GM18519 (cell line): ENCODE results near the gene SYNE1.

Source experiments
- ATAC-seq: cut with Tn5 transposase; IDR thresholded peaks from one replicate; pipeline ENCODE4 v1.9.1; 2021; ENCODE audit warnings: mild to moderate bottlenecking, moderate library complexity; ENCODE audit not compliant: unreplicated experiment, low FRiP score

The SYNE1 gene

GRCh38 chr6:152212437-152212836 lies 424.7 kb downstream of the SYNE1 start:
- no peak for ATAC-seq

- no peak for ATAC-seq
Observed at GRCh38 chr6:152209211-152209610, 428.0 kb downstream of the SYNE1 start.

- no peak for ATAC-seq
Observed at GRCh38 chr6:152207915-152208714, 429.0 kb downstream of the SYNE1 start.

DNA sequence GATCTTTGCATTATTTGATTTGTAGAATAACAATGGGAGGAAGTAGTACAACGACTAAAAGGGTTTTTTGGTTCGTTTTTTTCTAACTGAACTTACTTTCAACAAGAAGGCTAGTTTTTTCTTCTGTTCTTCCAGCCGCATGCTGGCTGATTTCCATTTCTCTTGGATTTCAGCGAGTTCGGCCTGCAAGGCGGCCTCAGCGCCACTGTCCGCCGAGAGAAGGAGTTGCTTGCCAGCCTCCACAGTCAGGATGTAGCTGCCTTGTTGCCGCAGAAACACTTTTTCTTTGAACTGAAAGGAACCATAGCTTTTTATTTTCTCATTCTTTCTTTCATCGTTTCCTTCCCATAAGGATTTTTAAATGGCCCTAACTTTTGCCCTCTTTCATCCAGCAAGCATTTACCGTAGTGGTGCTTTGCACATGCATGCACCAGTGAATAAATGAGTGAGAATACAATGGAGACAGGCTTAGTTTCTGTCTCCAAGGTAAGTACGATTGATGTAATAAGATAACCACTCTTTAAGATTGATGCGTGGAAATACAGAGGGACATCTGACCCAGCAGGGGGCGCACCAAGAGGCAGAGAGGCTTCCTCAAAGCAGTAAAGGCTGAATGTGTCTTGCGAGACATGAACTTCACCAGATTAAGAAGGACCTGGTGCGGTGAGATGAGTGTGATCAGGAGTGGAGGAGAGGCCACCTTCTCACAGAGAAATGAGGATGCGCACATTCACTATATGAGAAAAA lies 430.9 kb downstream of the SYNE1 start:
- no peak for ATAC-seq

GRCh38 chr6:152204591-152204990 lies 432.6 kb downstream of the SYNE1 start:
- no peak for ATAC-seq

DNA sequence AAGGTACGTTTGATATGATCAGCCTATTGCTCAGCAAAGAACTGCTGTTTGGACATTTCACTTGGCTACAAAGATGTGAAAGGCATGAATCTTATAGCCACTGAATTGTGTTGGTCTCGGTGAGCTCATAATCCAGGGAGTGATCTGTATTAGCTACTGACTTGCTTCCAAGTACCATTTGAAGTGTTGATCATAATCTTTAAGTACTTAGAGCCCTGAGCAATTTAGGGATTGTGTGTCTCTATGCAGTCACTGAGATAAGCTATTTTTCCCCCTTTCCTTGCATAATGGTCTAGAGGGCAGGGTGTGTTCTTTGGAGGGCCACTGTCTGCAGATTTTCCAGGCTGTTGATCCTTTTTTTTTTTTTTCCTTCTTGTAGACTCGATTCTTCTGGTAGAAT lies 436.0 kb downstream of the SYNE1 start:
- ATAC-seq = no peak

DNA sequence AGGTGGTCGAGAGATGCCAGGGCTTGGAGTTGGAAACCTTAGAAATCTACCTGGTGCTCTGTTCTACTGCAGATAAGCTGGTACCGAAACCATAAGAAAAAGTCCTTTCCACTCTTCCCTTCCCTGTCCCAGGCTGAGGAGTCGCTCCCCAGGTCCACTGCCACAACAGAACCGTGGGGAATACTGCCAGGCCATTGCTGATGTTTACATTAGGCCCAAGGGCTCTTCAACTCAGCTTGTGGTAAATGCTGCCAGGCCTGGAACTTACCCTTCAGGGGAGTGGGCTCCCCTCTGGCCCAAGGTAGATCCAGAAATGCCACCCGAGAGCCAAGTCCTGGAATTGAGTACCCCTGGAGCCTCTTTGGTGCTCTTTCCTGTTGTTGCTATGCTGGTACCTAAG lies 441.3 kb downstream of the SYNE1 start:
- ATAC-seq = no peak

DNA sequence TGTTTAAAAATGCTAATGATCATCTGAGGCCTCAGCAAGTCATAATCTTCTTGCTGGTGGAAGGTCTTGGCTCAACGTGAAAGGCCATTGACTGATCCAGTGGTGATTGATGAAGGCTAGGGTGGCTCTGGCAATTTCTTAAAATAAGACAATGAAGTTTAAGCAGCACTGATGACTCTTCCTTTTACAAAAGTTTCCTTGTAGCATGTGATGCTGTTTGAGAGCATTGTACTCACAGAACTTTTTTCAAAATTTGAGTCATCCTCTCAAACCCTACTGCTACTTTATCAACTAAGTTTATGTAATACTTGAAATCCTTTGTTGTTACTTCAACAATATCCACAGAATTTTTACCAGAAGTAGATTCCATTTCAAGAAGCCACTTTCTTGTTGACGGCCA lies 447.4 kb downstream of the SYNE1 start:
- no peak for ATAC-seq

DNA sequence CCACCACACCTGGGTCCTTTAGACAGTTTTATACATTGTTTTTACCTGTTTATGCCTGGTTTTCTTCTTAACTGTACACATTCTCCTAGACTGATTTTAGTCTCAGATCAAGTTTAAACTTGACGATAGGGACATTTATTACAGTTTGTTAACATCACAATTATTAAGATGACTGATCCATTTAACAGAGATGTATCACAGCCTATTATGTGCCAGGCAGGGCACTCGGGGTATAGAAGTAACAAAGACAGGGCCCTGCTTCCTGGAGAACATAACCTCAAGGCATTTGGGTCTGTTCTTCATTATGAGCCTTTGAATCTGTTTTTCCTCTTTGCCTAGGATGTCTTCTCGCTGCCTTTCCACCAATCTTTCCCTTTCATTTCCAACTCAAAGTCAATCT lies 449.2 kb downstream of the SYNE1 start:
- no peak for ATAC-seq

DNA sequence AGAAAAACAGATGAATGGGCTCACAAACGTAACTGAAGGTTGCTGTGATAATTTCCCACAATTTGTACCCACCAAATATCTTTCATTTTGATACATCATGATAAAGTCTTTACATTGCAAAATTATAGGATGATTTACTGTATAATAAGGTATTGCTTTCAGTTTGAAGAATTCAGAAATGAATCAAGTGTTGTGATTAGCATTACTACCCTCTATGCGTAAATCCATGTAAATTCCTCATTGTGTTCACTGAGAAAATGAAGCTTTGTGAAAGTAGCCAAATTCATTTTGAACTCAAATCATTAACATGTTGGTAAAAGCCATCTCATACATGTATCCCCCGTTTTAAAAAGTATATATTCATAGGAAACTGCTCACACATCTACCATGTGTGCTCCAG lies 450.3 kb downstream of the SYNE1 start:
- no peak for ATAC-seq

DNA sequence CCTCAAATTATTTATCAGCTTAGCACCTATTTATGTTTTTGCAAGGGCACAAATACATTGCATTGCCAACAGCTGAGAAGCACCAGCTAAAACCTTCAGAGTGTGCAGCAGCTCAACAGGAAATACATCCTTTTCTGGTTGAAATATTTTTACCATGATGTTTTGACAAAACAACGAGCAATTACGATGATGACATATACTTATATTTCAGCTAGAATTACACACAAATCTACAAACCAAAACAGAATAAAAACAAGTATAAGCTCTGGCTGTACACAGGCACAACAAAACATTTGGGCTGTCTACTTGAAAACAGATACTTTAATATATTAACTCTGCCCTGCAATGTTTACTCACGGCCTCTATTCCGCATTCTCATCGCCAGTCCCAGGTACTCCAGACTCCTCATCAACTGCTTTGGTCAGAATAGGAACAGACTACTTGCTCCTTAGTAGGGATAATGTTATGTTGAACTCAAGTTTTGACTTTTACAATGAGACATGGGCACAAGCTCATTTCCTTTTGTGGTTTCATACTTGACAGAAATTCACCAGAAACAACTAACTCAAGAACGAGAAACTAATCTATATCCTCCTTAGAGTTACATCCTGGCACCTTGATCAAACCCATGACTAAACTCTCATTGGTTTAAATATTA lies 452.1 kb downstream of the SYNE1 start:
- ATAC-seq = peak; percentile 63

DNA sequence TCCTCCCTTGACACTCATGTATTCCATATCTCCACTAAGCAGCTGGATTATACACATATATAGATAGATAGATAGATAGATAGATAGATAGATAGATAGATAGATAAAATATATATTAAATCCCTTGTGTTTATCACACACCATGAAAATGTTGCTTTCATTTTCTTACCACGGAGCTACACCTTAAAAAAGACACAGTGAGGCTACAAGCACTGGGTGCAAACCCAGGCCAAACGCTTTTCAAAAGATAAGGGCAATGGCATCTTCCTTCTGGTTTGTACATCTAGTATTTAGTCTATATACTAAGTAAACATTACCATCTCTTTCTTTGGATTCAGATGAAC lies 452.6 kb downstream of the SYNE1 start:
- peak; percentile 26 for ATAC-seq

DNA sequence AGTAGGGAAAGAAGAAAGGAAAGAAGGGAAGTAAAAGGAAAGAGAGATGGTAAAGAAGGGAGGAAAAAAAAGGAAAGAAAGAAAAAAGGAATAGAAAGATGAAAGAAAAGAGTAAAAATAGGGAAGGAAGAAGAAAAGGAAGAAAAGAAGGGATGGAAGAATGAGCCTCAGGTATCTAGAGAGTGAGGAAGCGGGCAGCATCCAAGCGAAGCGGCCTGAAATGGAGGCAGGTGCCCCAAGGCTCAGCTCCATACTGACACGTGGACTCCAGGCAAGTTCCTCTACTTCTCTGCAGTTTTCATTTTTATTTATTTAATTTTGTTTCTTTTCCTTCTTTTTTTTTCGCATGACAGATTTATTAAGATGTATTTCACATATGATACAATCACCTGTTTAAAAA lies 456.6 kb downstream of the SYNE1 start:
- ATAC-seq = no peak

DNA sequence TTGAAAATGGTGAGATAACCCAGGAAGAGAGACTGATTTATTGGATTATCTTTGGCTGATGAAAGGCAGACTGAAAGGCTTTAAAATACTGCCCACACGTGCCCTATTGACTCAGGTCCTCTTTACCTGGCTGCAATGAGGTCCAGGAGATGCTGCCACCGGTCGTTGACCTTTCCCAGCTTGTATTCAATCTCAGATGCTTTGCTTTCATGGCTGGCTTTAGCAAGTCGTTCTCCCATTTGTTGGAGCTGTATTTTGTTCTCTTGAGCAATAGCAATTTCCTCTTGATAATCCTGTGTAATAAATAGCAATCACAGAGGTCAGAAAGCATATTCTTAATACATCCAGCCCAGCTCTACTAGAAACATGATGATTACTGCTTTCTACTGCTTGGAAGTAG lies 460.9 kb downstream of the SYNE1 start:
- no peak for ATAC-seq

DNA sequence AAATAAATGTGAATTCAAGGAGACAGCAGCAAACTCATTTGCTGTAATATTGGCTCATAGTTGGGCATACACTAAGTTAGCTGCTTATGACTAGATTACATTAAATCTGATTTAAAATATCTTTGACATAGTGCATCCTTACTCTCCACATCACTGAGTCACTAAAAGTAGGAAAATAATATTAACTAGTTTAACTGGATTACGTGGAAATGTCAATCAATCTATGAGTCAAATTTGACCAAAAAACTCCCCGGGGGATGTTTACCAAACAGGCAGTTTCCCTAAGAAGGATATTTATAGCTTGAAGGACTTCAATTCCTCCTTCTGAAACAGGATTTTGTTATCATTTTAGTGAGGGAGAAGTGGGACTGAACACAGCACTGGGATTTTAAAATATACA lies 463.2 kb downstream of the SYNE1 start:
- no peak for ATAC-seq

DNA sequence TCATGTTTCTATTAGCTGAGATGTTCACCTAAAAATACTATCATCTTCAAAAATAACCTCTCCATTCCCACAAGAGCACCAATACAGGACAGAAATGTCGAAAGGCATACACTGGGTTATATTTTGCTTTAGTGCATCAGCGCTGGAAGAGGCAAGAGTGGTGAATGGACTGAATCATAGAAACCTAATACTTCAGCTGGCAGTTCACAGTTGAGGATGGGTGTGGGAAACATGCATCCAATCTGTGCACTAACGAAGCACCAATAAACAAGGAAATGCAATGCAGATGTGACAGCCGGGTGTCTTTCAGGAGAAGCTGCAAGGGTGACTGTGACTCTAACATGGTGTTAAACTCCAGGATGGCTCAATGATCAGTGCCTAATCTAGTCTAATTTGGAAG lies 463.8 kb downstream of the SYNE1 start:
- no peak for ATAC-seq

DNA sequence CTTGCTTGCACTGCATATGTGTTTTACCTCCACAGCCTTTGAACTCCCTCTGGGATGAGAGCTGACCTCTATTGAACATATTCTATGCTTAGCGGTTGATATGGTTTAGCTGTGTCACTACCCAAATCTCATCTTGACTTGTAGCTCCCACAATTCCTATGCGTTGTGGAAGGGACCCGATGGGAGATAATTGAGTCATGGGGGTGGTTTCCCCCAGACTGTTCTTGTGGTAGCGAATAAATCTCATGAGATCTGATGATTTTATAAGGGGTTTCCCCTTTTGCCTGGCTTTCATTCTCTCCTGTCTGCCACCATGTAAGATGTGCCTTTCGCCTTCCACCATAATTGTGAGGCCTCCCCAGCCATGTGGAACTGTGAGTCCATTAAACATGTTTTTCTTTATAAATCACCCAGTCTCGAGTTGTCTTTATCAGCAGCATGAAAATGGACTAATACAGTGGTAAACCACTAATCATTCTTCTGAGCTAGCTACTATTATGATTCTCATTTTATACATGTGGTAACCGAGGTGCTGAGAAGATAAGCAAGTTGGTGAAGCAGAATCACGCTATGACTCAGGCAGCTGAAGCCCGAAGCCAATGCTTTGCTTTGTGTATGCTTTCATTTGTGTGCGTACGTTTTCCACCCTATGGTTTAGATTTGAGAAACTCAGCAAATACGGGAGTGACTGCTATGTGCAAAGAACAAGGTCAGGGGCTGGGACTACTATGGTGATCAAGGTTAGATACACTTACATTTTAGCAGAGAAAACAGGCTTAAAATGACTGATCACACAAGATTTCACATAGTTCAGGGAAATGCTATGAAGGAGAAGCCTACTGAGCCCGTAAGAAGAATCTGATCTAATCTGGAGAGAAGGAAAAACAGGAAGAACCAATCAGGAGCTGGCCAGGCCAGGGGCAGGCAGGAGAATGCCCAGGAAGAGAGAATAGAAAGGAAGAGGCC lies 466.2 kb downstream of the SYNE1 start:
- peak; percentile 96 for ATAC-seq

- ATAC-seq = no peak
Observed at GRCh38 chr6:152170313-152170701, 466.9 kb downstream of the SYNE1 start.

- ATAC-seq = no peak
Observed at GRCh38 chr6:152167641-152168603, 469.2 kb downstream of the SYNE1 start.
